IPS-NIHi7 (cell line): ENCODE data around the gene ZNF124.

Source experiments
- DNase-seq: peaks from one replicate; pipeline ENCODE4 v3.0.0; 2012; ENCODE audit warnings: mixed read lengths; ENCODE audit errors: extremely low spot score

Gene ZNF124

GRCh38 chr1:247113094-247113497 lies 58.7 kb downstream of the ZNF124 start:
- DNase-seq: peak; percentile 20

- peak; percentile 4 for DNase-seq
These were observed 59.4 kb downstream of the ZNF124 start for GRCh38 chr1:247112479-247112781.

GRCh38 chr1:247111700-247112478 lies 59.9 kb downstream of the ZNF124 start:
- peak; percentile 55 for DNase-seq

GRCh38 chr1:247111259-247111699 lies 60.5 kb downstream of the ZNF124 start:
- peak; percentile 30 for DNase-seq

- peak; percentile 9 for DNase-seq
These were observed 61.1 kb downstream of the ZNF124 start for GRCh38 chr1:247110627-247111258.

GRCh38 chr1:247107694-247108093 lies 64.1 kb downstream of the ZNF124 start:
- no peak for DNase-seq

- DNase-seq: no peak
These were observed 65.9 kb downstream of the ZNF124 start for GRCh38 chr1:247105966-247106365.
